ENCODE results near the gene ACOXL. TPM values are rescaled to one million over a fixed set of nuclear protein-coding genes. Genes with fewer than 3 reads are reported as not detected.

The ACOXL gene
- total and polyA plus RNA-seq, 2 of the 8 experiments (the other 6 are each of a cell fraction or from before 2014, with no cell fraction given) = 11.4 to 20.6 TPM

DNA sequence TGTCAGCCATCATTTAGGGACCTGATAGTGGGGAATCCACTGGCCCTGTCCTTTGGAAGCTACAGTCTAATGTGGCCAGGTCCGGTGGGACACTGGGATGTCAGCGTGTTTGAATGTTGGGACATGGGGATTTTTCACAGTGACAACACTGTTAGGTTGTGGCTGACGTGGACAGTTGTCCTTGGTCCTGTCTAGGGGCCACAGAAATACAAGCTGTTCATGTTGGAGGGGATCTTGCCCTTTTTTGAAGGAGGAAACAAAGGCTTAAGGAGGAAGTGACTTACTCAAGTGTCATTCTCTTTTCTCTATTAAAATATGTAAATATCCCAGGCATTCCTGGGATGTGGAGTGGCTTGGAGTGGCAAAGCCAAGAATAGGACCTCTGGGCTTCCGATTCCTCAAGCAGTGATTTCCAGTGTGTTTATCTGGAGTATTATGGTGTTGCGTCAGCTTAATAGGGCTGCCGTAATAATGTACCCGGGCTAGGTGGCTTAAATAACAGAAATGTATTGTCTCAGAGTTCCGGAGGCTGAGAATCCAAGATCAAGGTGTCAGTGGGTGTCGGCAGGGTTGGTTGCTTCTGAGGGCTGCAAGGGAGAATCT is 8.5 kb downstream of the ACOXL start:
- no peak for FAIRE-seq
- no peak overlapping the region for H3K9ac ChIP-seq (replicated peaks in 1 of 4; ENCODE audit: extremely low read depth in 1 of 4, low read depth in 3 of 4, low read length in 3 of 4)
- H3K4me2 ChIP-seq (ENCODE audit: insufficient read depth in 1 of 2, low read depth in 2 of 2, low read length in 2 of 2) = peak overlapping the region; percentile 1 to 33; a peak in 2 of 4 replicates
- H2BK15ac ChIP-seq (ENCODE audit: low read length) = 0 out of 2 replicates have a peak overlapping the region, but pooled peaks have one; percentile 32
- DNase-seq (ENCODE audit: low read depth in 1 of 2, low spot score in 2 of 2) = no peak
- ChIA-PET CTCF (ENCODE audit: partially characterized antibody) (interaction anchor here (0.7 to 1.4 kb wide), 4 partner anchors 14 to 48 kb away, joined by 3 to 4 read pairs (median 4); no protein-coding TSS in a partner anchor), POLR2A (ENCODE audit: partially characterized antibody) (interaction anchor here (1.4 to 2.0 kb wide), 3 partner anchors 9 to 62 kb away, joined by 4 to 6 read pairs (median 6); partner anchors contain the start of gene BUB1)
- H2BK20ac ChIP-seq (ENCODE audit: low read length) = no peak overlapping the region
- no peak overlapping the region for H4K8ac ChIP-seq (ENCODE audit: extremely low read depth, insufficient read depth, low read length)
- H4K5ac ChIP-seq (ENCODE audit: insufficient read length, low read depth, low read length) = no peak overlapping the region
- peak overlapping the region; percentile 25; the same call in 1 of the 2 replicates for H3K18ac ChIP-seq (ENCODE audit: extremely low read depth, low read length)
- 71% methylated on average over 9 of the region's 9 CpGs; no CpG with 5 or more reads in 1 of the 2 experiments for WGBS, 2 experiments (ENCODE audit: extremely low coverage in 1 of 2, insufficient coverage in 1 of 2, insufficient read length in 1 of 2, insufficient replicate concordance in 2 of 2, low coverage in 1 of 2, low lambda C conversion rate in 2 of 2, missing lambda C conversion rate in 1 of 2)
- peak overlapping the region; percentile 40 for H2BK12ac ChIP-seq (ENCODE audit: low read depth, low read length)
- peaks cover 6 to 91% of the 10 kb centered on the region in 2 experiments for H3K79me2 ChIP-seq (ENCODE audit: control insufficient read depth in 1 of 2, insufficient read depth in 2 of 2, low read length in 2 of 2)
- H2BK5ac ChIP-seq (ENCODE audit: low read depth, low read length) = no peak overlapping the region
- H2AK5ac ChIP-seq (ENCODE audit: low read depth, low read length) = no peak overlapping the region
- peaks cover 0 to 4% (median 0%) of the 10 kb centered on the region in 4 experiments; a peak in 2 of 8 replicates for H3K36me3 ChIP-seq (ENCODE audit: control insufficient read depth in 2 of 4, insufficient read depth in 4 of 4, low read length in 3 of 4)
- no peaks in the 10 kb centered on the region for H3K27me3 ChIP-seq (replicated peaks in 1 of 4; ENCODE audit: control insufficient read depth in 3 of 4, extremely low read depth in 1 of 4, insufficient read depth in 3 of 4, low read length in 3 of 4)
- no peak overlapping the region for H3K4me3 ChIP-seq (ENCODE audit: extremely low read depth in 1 of 4, insufficient read depth in 2 of 4, low read depth in 3 of 4, low read length in 4 of 4)
- H3K9me3 ChIP-seq (ENCODE audit: insufficient read depth in 2 of 2, low read depth in 1 of 2, low read length in 1 of 2) = no peaks in the 10 kb centered on the region
- H4K20me1 ChIP-seq (replicated peaks in 1 of 2; ENCODE audit: control insufficient read depth in 1 of 2, insufficient read depth in 2 of 2, low read length in 2 of 2) = peaks cover 0 to 8% of the 10 kb centered on the region in 2 experiments
- H2BK120ac ChIP-seq (replicated peaks; ENCODE audit: low read depth, low read length) = no peak overlapping the region
- H3K27ac ChIP-seq (ENCODE audit: low read depth, low read length) = no peak overlapping the region
- H4K91ac ChIP-seq (replicated peaks; ENCODE audit: insufficient read length, low read length) = no peak overlapping the region
- H3K23ac ChIP-seq (ENCODE audit: insufficient read length) = no peak overlapping the region
- H3K23me2 ChIP-seq (ENCODE audit: low read depth, low read length) = no peaks in the 10 kb centered on the region
- no peak overlapping the region for H3K4ac ChIP-seq (replicated peaks; ENCODE audit: insufficient read length, low read depth, low read length)
- no peak overlapping the region for H3K56ac ChIP-seq (replicated peaks; ENCODE audit: insufficient read length, low read depth, low read length)
- peaks cover 0 to 22% (median 16%) of the 10 kb centered on the region in 4 experiments; a peak in 5 of 7 replicates for H3K4me1 ChIP-seq (replicated peaks in 1 of 4; ENCODE audit: control insufficient read depth in 3 of 4, insufficient read depth in 4 of 4, low read length in 3 of 4)
- no peak overlapping the region for H3K14ac ChIP-seq (ENCODE audit: insufficient read length)
- peaks cover 2% of the 10 kb centered on the region for H3K79me1 ChIP-seq (ENCODE audit: low read depth, low read length)
- H2AFZ ChIP-seq (ENCODE audit: low read length) = no peak overlapping the region
- TF ChIP-seq HDAC2 (IDR thresholded peaks at IDR 0.05; ENCODE audit: borderline replicate concordance in 1 of 2, low read depth in 2 of 2, low read length in 2 of 2) = no peak
- no peak for TF ChIP-seq EZH2 (IDR thresholded peaks at IDR 0.05; ENCODE audit: low read depth, low read length, severe bottlenecking)
- TF ChIP-seq CHD1 (IDR thresholded peaks at IDR 0.05; ENCODE audit: low read depth, low read length) = no peak
- no peak for TF ChIP-seq GTF2F1 (IDR thresholded peaks at IDR 0.05; ENCODE audit: borderline replicate concordance, low read depth, low read length)
- no peak for TF ChIP-seq POLR2A (IDR thresholded peaks at IDR 0.05; ENCODE audit: control extremely low read depth in 1 of 2, low read depth in 2 of 2, low read length in 2 of 2)
- TF ChIP-seq, protein P1, sequence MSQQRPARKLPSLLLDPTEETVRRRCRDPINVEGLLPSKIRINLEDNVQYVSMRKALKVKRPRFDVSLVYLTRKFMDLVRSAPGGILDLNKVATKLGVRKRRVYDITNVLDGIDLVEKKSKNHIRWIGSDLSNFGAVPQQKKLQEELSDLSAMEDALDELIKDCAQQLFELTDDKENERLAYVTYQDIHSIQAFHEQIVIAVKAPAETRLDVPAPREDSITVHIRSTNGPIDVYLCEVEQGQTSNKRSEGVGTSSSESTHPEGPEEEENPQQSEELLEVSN (IDR thresholded peaks at IDR 0.05) = no peak
